Sigmoid colon (tissue), 7 donors: Measurements from ENCODE around the gene KRTAP3-2. TPM values are rescaled to one million over a fixed set of nuclear protein-coding genes. Genes with fewer than 3 reads are reported as not detected.

Experiments
- DNase-seq: peaks from one replicate; pipeline ENCODE4 v3.0.0-alpha.2; 2019
- H3K27ac ChIP-seq, 4 donors: fragments of 200-600 bp; sonication (generic); one replicate each; pipeline ENCODE4 v1.5.1; 2016 to 2019; ENCODE audit warnings: mild to moderate bottlenecking in 1 of 4
- H3K27me3 ChIP-seq, 3 donors: fragments of 200-600 bp; sonication (generic); one replicate each; pipeline ENCODE4 v1.5.1; 2019; ENCODE audit warnings: mild to moderate bottlenecking in 1 of 3
- H3K36me3 ChIP-seq, 4 donors: fragments of 200-600 bp; sonication (generic); one replicate each; pipeline ENCODE4 v1.5.1; 2016 to 2019
- H3K4me1 ChIP-seq, 4 donors: fragments of 200-600 bp; sonication (generic); one replicate each; pipeline ENCODE4 v1.5.1; 2017 to 2019
- H3K4me3 ChIP-seq, 4 donors: fragments of 200-600 bp; sonication (generic); one replicate each; pipeline ENCODE4 v1.5.1; 2017 to 2019; ENCODE audit warnings: mild to moderate bottlenecking in 2 of 4, moderate library complexity in 1 of 4
- H3K9me3 ChIP-seq, 4 donors: fragments of 200-600 bp in 3 of 4; sonication (generic) in 3 of 4; one replicate each; pipeline versions ENCODE4 v1.5.1 to v1.6.1; 2013 to 2019
- EP300 ChIP-seq, 4 donors: sonication (generic); formaldehyde crosslinking; IDR thresholded peaks; one replicate each; pipeline ENCODE4 v1.6.1; 2017; ENCODE audit warnings: antibody characterized with exemption in 4 of 4
- POLR2A ChIP-seq, 2 donors: fragments of 450-650 bp; IDR thresholded peaks; one replicate each; pipeline ENCODE4 v1.6.1; 2016; ENCODE audit warnings: antibody characterized with exemption in 2 of 2, mild to moderate bottlenecking in 2 of 2, moderate library complexity in 2 of 2
- POLR2AphosphoS5 ChIP-seq, 4 donors: sonication (generic); formaldehyde crosslinking; IDR thresholded peaks; one replicate each; pipeline ENCODE4 v1.6.1; 2017; ENCODE audit warnings: antibody characterized with exemption in 4 of 4
- WGBS, 2 donors: extraction: QIAGEN DNeasy Blood & Tissue Kit; methylation state at CpG; one replicate each; pipeline ENCODE4 v1.1.7; 2013; 5-methylcytosine and 5-hydroxymethylcytosine counted together
- intact Hi-C: fragments of 100-400 bp; cut with DNase I; formaldehyde crosslinking; loops from one replicate; pipeline ENCODE4 v1.15.1; 2023
- polyA plus RNA-seq, 3 donors: library from polyadenylated mRNA; stranded (reverse); fragments of 200-250 nt; gene quantifications; one replicate each; pipeline ENCODE4 v1.2.3, GENCODE V29; 2013
- total RNA-seq, 4 donors: library from RNA; depleted of rRNA; stranded (reverse); fragments of >200 nt; gene quantifications; one replicate each; pipeline ENCODE4 v1.1.0, GENCODE V29; 2016
- TF ChIP-seq, protein P1 (sequence below), 4 experiments: fragments of 450-650 bp in 3 of 4; fragments of 200-600 bp in 1 of 4; IDR thresholded peaks; one replicate each; pipeline ENCODE4 v1.5.1; 2016 to 2019; ENCODE audit warnings: antibody characterized with exemption in 4 of 4, mild to moderate bottlenecking in 3 of 4, moderate library complexity in 2 of 4
- donor health status: healthy with polysubstance abuse.
- donor health status: Bipolar disorder and iron deficiency.
- donor health status: healthy.

The KRTAP3-2 gene
- total and polyA plus RNA-seq, 7 donors, result not detected

DNA sequence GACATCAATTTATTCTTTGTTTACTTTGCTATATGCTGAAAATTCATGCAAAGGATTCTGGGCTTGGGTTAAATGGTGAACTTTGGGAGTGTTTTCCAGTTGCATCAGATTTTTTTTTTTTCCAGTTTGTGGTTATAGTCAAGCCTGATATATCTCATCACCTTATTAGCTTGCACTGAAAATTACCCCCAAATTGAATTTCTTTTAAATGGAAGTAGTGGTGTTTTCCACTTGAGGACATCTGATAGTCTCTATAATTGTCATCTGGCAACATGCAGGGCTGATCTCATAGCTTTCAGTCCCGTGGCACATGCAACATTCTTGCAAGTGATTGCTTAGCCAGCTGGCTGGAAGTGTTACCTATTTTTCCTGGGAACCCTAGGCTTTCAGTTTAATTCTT lies 13.9 kb upstream of the KRTAP3-2 start:
- no peaks in the 10 kb centered on the region for H3K9me3 ChIP-seq
- H3K27me3 ChIP-seq, result no peaks in the 10 kb centered on the region
- no peaks in the 10 kb centered on the region for H3K4me1 ChIP-seq
- WGBS, 2 donors, result 32 to 50% methylated on average over 1 of the region's 1 CpG
- DNase-seq, result no peak
- intact Hi-C loops, result no loop called here
- no peaks in the 10 kb centered on the region for H3K36me3 ChIP-seq
- TF ChIP-seq, protein P1, sequence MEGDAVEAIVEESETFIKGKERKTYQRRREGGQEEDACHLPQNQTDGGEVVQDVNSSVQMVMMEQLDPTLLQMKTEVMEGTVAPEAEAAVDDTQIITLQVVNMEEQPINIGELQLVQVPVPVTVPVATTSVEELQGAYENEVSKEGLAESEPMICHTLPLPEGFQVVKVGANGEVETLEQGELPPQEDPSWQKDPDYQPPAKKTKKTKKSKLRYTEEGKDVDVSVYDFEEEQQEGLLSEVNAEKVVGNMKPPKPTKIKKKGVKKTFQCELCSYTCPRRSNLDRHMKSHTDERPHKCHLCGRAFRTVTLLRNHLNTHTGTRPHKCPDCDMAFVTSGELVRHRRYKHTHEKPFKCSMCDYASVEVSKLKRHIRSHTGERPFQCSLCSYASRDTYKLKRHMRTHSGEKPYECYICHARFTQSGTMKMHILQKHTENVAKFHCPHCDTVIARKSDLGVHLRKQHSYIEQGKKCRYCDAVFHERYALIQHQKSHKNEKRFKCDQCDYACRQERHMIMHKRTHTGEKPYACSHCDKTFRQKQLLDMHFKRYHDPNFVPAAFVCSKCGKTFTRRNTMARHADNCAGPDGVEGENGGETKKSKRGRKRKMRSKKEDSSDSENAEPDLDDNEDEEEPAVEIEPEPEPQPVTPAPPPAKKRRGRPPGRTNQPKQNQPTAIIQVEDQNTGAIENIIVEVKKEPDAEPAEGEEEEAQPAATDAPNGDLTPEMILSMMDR (IDR thresholded peaks at IDR 0.05), result no peak
- TF ChIP-seq EP300 (IDR thresholded peaks at IDR 0.05), result no peak
- TF ChIP-seq POLR2A (IDR thresholded peaks at IDR 0.05), result no peak
- TF ChIP-seq POLR2AphosphoS5 (IDR thresholded peaks at IDR 0.05), result no peak
- no peak overlapping the region for H3K4me3 ChIP-seq
- H3K27ac ChIP-seq, result no peak overlapping the region

DNA sequence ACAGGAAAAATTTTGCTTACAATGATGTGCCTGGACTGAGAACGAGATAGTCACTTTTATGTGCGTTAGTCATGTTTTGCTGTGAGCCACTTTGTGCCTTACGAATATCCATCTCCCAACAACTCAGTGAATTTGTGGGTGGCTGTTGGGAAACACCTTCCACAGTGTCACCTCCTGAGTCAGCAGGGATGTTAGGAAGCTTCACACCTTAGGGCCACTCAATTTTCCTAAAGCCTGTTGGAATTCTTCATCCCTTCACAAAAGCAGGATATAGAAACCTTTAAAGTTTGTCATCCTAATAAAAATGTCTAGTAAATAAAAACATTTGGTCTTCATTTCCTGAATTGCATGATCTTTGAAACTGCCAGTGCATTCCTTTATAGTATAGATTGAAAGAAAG lies 13.5 kb upstream of the KRTAP3-2 start:
- Histone ChIP-seq H3K27ac (no peak overlapping the region), H3K27me3 (no peaks in the 10 kb centered on the region), H3K4me1 (no peaks in the 10 kb centered on the region), H3K4me3 (no peak overlapping the region), H3K9me3 (no peaks in the 10 kb centered on the region), H3K36me3 (no peaks in the 10 kb centered on the region)
- TF ChIP-seq POLR2A (IDR thresholded peaks at IDR 0.05) (no peak), EP300 (IDR thresholded peaks at IDR 0.05) (no peak), POLR2AphosphoS5 (IDR thresholded peaks at IDR 0.05) (no peak)
- TF ChIP-seq, protein P1 (IDR thresholded peaks at IDR 0.05), result no peak
- intact Hi-C loops, result no loop called here
- no peak for DNase-seq
- WGBS, 2 donors, result 83 to 87% methylated on average over 3 of the region's 3 CpGs

DNA sequence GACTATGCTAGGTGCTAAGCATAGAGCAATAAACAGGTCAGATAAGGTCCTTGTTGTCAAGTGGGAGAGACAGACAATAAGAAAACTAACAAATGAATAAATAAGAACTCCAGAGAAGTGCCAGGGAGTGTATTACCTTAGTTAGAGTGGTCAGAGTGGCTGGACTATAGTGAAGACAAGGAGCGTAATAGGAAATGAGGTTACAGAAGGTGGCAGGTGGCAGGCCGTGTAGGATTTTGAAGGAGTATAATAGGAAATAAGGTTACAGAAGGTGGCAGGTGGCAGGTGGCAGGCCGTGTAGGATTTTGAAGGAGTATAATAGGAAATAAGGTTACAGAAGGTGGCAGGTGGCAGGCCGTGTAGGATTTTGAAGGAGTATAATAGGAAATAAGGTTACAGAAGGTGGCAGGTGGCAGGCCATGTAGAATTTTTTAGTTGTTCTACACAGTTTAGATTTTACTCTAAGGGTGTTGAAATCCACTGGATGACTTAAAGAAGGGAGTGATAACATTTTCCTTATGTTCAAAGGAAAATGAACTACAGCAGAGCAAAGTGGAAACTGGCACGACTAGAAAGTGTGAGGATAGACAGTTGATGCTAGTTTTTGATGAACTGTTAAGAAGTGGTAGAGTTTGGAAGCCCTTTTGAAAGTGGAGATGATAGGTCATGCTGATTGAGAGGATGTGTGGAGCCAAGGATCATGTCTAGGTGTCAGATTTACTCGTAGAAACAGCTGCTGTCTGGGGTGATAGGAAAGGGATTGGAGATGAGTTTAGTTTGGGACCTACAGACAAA lies 12.8 kb upstream of the KRTAP3-2 start:
- DNase-seq, result no peak
- WGBS, 2 donors, result 77 to 78% methylated on average over 6 of the region's 6 CpGs
- no peak overlapping the region for H3K4me3 ChIP-seq
- no peaks in the 10 kb centered on the region for H3K36me3 ChIP-seq
- H3K27ac ChIP-seq, result no peak overlapping the region
- TF ChIP-seq, protein P1 (IDR thresholded peaks at IDR 0.05), result no peak
- TF ChIP-seq EP300 (IDR thresholded peaks at IDR 0.05) (no peak), POLR2A (IDR thresholded peaks at IDR 0.05) (no peak), POLR2AphosphoS5 (IDR thresholded peaks at IDR 0.05) (no peak)
- H3K27me3 ChIP-seq, result no peaks in the 10 kb centered on the region
- intact Hi-C loops, result no loop called here
- no peaks in the 10 kb centered on the region for H3K9me3 ChIP-seq
- H3K4me1 ChIP-seq, result no peaks in the 10 kb centered on the region

DNA sequence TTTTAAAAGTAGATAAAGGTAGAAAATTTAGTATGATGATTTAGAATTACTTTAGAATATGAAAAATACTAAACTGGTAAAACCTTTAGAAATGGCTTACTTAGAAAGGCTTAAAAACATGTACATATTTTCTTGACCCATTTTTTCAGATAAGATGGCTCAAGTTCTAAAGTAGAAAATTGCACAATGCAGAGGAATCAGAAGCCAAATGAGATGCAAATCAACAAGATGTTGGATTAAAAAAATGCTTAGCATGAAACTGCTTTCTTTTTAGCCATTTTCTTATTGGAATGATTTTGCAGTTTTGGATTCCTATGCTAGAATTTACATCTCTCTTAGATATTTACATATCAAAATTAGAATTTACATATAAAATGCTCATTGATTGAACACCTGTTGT lies 10.7 kb upstream of the KRTAP3-2 start:
- no peaks in the 10 kb centered on the region for H3K36me3 ChIP-seq
- no peaks in the 10 kb centered on the region for H3K4me1 ChIP-seq
- H3K4me3 ChIP-seq, result no peak overlapping the region
- TF ChIP-seq EP300 (IDR thresholded peaks at IDR 0.05) (no peak), POLR2A (IDR thresholded peaks at IDR 0.05) (no peak), POLR2AphosphoS5 (IDR thresholded peaks at IDR 0.05) (no peak)
- TF ChIP-seq, protein P1 (IDR thresholded peaks at IDR 0.05), result no peak
- H3K27me3 ChIP-seq, result no peaks in the 10 kb centered on the region
- H3K27ac ChIP-seq, result no peak overlapping the region
- intact Hi-C loops, result no loop called here
- no peaks in the 10 kb centered on the region for H3K9me3 ChIP-seq
- DNase-seq, result no peak

DNA sequence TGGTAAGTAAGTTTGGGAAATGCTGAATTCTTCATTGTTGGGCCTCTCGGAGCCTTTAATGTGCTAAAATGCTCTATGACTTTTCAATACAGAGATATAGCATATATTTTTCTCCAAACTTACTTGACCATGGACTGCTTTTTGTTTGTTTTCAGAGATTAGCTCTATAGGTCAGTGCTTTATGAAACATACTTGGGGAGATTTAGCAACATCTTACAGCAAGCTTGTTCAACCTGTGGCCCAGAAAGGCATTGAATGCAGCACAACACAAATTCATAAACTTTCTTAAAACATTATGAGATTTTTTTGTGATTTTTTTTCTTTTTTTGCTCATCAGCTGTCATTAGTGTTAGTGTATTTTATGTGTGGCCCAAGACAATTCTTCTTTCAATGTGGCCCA lies 10.2 kb upstream of the KRTAP3-2 start:
- TF ChIP-seq POLR2A (IDR thresholded peaks at IDR 0.05) (no peak), POLR2AphosphoS5 (IDR thresholded peaks at IDR 0.05) (no peak), EP300 (IDR thresholded peaks at IDR 0.05) (no peak)
- TF ChIP-seq, protein P1 (IDR thresholded peaks at IDR 0.05), result no peak
- Histone ChIP-seq H3K27ac (no peak overlapping the region), H3K9me3 (no peaks in the 10 kb centered on the region), H3K36me3 (no peaks in the 10 kb centered on the region), H3K4me3 (no peak overlapping the region), H3K4me1 (no peaks in the 10 kb centered on the region), H3K27me3 (no peaks in the 10 kb centered on the region)
- intact Hi-C loops, result no loop called here
- WGBS, 2 donors, result 94% methylated on average over 1 of the region's 1 CpG
- no peak for DNase-seq
